ENCODE data around the gene PDCD1LG2. TPM values are rescaled to one million over a fixed set of nuclear protein-coding genes. Genes with fewer than 3 reads are reported as not detected.

The PDCD1LG2 gene
- total RNA-seq, 1 donor from 2014 or later = 8.8 TPM

DNA sequence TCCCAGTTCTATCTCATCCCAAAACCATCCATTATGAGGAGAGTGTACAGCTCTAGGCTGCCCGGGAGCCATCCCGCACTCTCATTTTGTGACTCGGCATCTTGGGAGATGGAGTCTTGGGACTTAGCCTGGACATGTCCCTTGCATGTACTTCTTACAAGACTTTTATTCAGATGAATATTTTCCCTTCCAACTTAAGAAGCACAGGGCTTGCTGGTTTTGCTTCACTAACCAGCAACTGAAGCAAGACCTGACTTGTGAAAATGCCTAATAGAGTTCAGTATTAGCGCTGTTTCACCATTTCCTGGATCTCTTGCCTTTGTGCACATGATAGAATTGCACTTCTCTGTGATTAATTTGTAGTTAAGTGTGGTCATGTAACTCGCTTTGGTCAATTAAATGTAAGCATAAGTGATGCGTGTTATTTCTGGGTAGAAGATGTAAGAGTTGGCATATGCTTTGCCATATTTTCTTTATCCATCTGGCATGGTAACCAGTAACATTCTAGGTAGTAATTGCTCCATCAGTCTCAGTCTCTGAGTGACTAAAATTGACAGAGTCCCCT lies 55.8 kb downstream of the PDCD1LG2 start:
- peaks cover 4% of the 10 kb centered on the region for H3K36me3 Mint-ChIP-seq (ENCODE audit: low read depth, unreplicated experiment)
- DNase-seq (ENCODE audit: low read depth) (no peak), FAIRE-seq (no peak)
- no peak overlapping the region for H2AFZ ChIP-seq (ENCODE audit: low read depth, low read length)
- H3K4me1 Mint-ChIP-seq (ENCODE audit: low read depth, unreplicated experiment) = peaks cover 22% of the 10 kb centered on the region
- H3K9ac ChIP-seq (ENCODE audit: low read length) = no peak overlapping the region
- no peaks in the 10 kb centered on the region for H3K27me3 Mint-ChIP-seq (ENCODE audit: low read depth, unreplicated experiment)
- no peak overlapping the region for H3K27ac ChIP-seq (ENCODE audit: low read depth, low read length)
- H3K27ac Mint-ChIP-seq (ENCODE audit: unreplicated experiment) = no peak overlapping the region
- H3K4me3 ChIP-seq (ENCODE audit: insufficient read depth, low read depth, low read length) = no peak overlapping the region
- no peaks in the 10 kb centered on the region for H3K27me3 ChIP-seq (ENCODE audit: insufficient read depth, low read length)
- H3K4me3 Mint-ChIP-seq (ENCODE audit: unreplicated experiment) = no peak overlapping the region
- H3K9me3 ChIP-seq (ENCODE audit: insufficient read depth, low read depth, low read length) = no peaks in the 10 kb centered on the region
- TF ChIP-seq EZH2 (IDR thresholded peaks at IDR 0.05; ENCODE audit: insufficient read depth, low read length) (no peak), CTCF (IDR thresholded peaks at IDR 0.05; ENCODE audit: insufficient read depth, low read depth, low read length) (no peak)
- no peaks in the 10 kb centered on the region for H4K20me1 ChIP-seq (ENCODE audit: insufficient read depth, low read length)
- H3K36me3 ChIP-seq (ENCODE audit: insufficient read depth, low read length) = peaks cover 12% of the 10 kb centered on the region
- H3K9me3 Mint-ChIP-seq (ENCODE audit: unreplicated experiment) = peaks cover 5% of the 10 kb centered on the region
- H3K4me2 ChIP-seq (ENCODE audit: low read length) = no peak overlapping the region
- peaks cover 17% of the 10 kb centered on the region for H3K4me1 ChIP-seq (ENCODE audit: insufficient read depth, low read length)
- no peaks in the 10 kb centered on the region for H3K79me2 ChIP-seq (ENCODE audit: insufficient read depth, low read length)

DNA sequence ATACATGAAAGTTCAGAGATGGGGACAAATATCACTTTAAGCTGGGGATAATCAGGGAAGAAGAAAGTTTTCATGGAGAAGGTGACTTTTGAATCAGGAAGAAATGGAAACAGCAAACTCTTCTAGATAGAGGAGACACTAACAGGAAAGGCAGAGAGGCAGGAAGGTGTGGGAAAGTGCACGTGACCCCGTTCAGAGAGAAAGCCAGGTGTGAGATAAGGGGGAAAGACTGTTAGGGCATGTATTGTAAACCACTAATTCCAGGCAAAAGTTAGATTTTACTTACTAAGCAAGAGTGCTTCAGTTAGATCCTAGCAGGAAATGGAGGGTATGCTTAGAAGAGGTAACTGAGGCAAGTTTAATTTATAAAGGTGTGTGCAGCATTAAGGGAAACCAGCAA lies 58.5 kb downstream of the PDCD1LG2 start:
- H3K79me2 ChIP-seq (ENCODE audit: insufficient read depth, low read length) = no peaks in the 10 kb centered on the region
- H3K4me1 Mint-ChIP-seq (ENCODE audit: low read depth, unreplicated experiment) = peaks cover 12% of the 10 kb centered on the region
- no peaks in the 10 kb centered on the region for H3K9me3 Mint-ChIP-seq (ENCODE audit: unreplicated experiment)
- no peaks in the 10 kb centered on the region for H3K27me3 ChIP-seq (ENCODE audit: insufficient read depth, low read length)
- TF ChIP-seq EZH2 (IDR thresholded peaks at IDR 0.05; ENCODE audit: insufficient read depth, low read length) (no peak), CTCF (IDR thresholded peaks at IDR 0.05; ENCODE audit: insufficient read depth, low read depth, low read length) (no peak)
- H3K4me2 ChIP-seq (ENCODE audit: low read length) = no peak overlapping the region
- no peaks in the 10 kb centered on the region for H3K27me3 Mint-ChIP-seq (ENCODE audit: low read depth, unreplicated experiment)
- H2AFZ ChIP-seq (ENCODE audit: low read depth, low read length) = no peak overlapping the region
- H3K9me3 ChIP-seq (ENCODE audit: insufficient read depth, low read depth, low read length) = no peaks in the 10 kb centered on the region
- H3K9ac ChIP-seq (ENCODE audit: low read length) = no peak overlapping the region
- H3K27ac ChIP-seq (ENCODE audit: low read depth, low read length) = no peak overlapping the region
- H3K27ac Mint-ChIP-seq (ENCODE audit: unreplicated experiment) = no peak overlapping the region
- FAIRE-seq (no peak), DNase-seq (ENCODE audit: low read depth) (no peak)
- no peaks in the 10 kb centered on the region for H4K20me1 ChIP-seq (ENCODE audit: insufficient read depth, low read length)
- no peak overlapping the region for H3K4me3 ChIP-seq (ENCODE audit: insufficient read depth, low read depth, low read length)
- peaks cover 12% of the 10 kb centered on the region for H3K36me3 ChIP-seq (ENCODE audit: insufficient read depth, low read length)
- H3K36me3 Mint-ChIP-seq (ENCODE audit: low read depth, unreplicated experiment) = peaks cover 4% of the 10 kb centered on the region
- no peak overlapping the region for H3K4me3 Mint-ChIP-seq (ENCODE audit: unreplicated experiment)
- H3K4me1 ChIP-seq (ENCODE audit: insufficient read depth, low read length) = peaks cover 4% of the 10 kb centered on the region

DNA sequence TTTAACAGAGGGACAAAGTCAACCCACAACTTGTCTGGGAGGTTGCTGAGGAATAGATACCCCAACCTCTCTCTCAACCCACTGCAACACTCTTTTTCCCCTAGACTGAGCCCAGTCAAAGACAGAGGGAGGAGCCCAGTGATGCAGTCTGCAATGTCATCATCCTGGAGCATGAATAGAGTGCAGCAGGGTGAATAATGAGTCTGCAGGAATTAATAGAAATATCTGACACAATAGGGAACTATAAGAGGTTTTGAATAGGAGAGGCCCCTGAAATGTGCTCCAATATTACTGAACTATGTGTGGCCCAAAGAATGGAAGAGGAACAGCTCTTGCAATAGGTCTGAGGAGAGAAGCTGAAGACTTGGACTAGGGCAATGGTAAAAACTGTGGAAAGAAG lies 59.1 kb downstream of the PDCD1LG2 start:
- Histone ChIP-seq H3K4me1 (ENCODE audit: insufficient read depth, low read length) (no peaks in the 10 kb centered on the region), H3K4me3 (ENCODE audit: insufficient read depth, low read depth, low read length) (no peak overlapping the region), H4K20me1 (ENCODE audit: insufficient read depth, low read length) (no peaks in the 10 kb centered on the region), H3K27me3 (ENCODE audit: insufficient read depth, low read length) (no peaks in the 10 kb centered on the region), H2AFZ (ENCODE audit: low read depth, low read length) (no peak overlapping the region), H3K36me3 (ENCODE audit: insufficient read depth, low read length) (peaks cover 12% of the 10 kb centered on the region), H3K9me3 (ENCODE audit: insufficient read depth, low read depth, low read length) (no peaks in the 10 kb centered on the region), H3K9ac (ENCODE audit: low read length) (no peak overlapping the region), H3K27ac (ENCODE audit: low read depth, low read length) (no peak overlapping the region), H3K4me2 (ENCODE audit: low read length) (no peak overlapping the region), H3K79me2 (ENCODE audit: insufficient read depth, low read length) (no peaks in the 10 kb centered on the region)
- H3K27ac Mint-ChIP-seq (ENCODE audit: unreplicated experiment) = peak overlapping the region; percentile 3
- no peak overlapping the region for H3K4me3 Mint-ChIP-seq (ENCODE audit: unreplicated experiment)
- peaks cover 12% of the 10 kb centered on the region for H3K4me1 Mint-ChIP-seq (ENCODE audit: low read depth, unreplicated experiment)
- H3K27me3 Mint-ChIP-seq (ENCODE audit: low read depth, unreplicated experiment) = no peaks in the 10 kb centered on the region
- peaks cover 3% of the 10 kb centered on the region for H3K36me3 Mint-ChIP-seq (ENCODE audit: low read depth, unreplicated experiment)
- TF ChIP-seq EZH2 (IDR thresholded peaks at IDR 0.05; ENCODE audit: insufficient read depth, low read length) (no peak), CTCF (IDR thresholded peaks at IDR 0.05; ENCODE audit: insufficient read depth, low read depth, low read length) (no peak)
- FAIRE-seq = no peak
- DNase-seq (ENCODE audit: low read depth) = no peak
- H3K9me3 Mint-ChIP-seq (ENCODE audit: unreplicated experiment) = no peaks in the 10 kb centered on the region

Measured in astrocyte (in vitro differentiated cells and primary cell).